ENCODE data around the gene GPBP1. TPM values are rescaled to one million over a fixed set of nuclear protein-coding genes. Genes with fewer than 3 reads are reported as not detected.

Gene GPBP1
- total and polyA plus RNA-seq, 9 of the 15 experiments (the other 6 are each of a cell fraction or from before 2014, with no cell fraction given): 31.0 to 109 (median 68.4) TPM

DNA sequence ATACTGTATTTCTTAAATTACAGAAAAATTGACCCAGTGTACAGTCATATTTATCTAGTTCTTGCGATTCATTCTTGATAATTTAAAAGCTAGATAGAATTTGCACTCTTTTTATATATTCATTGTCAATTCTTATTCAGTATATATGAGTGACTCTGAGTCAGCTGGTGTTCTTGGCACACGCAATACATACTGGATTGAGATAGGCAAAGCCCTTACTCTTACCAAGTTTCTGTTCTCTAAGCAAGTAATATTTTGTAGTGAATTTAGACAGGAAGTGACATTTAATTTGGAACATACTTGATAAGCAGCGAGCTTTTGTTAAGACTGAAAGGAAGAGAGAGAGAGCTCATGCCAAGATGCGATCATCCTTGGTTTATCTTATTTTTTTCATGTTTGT lies 57.7 kb downstream of the GPBP1 start:
- Histone ChIP-seq H3K4me3 (no peak overlapping the region), H3K36me3 (ENCODE audit: control insufficient read depth, insufficient read depth, low read length) (peaks cover 64% of the 10 kb centered on the region), H3K79me2 (ENCODE audit: control insufficient read depth, insufficient read depth, low read length) (peaks cover 40% of the 10 kb centered on the region), H3K27me3 (ENCODE audit: control insufficient read depth in 2 of 2, insufficient read depth in 2 of 2, low read length in 2 of 2) (no peaks in the 10 kb centered on the region), H3K27ac (ENCODE audit: extremely low read depth, low read depth, low read length) (no peak overlapping the region), H3K4me2 (ENCODE audit: insufficient read depth, low read length) (no peak overlapping the region), H3K9ac (ENCODE audit: insufficient read depth in 1 of 2, low read depth in 2 of 2, low read length in 2 of 2) (no peak overlapping the region), H3K9me1 (ENCODE audit: control insufficient read depth, insufficient read depth, low read length) (no peaks in the 10 kb centered on the region), H2AFZ (ENCODE audit: low read depth, low read length) (no peak overlapping the region), H3K4me1 (replicated peaks in 1 of 2; ENCODE audit: control insufficient read depth in 2 of 2, insufficient read depth in 2 of 2, low read length in 2 of 2) (no peaks in the 10 kb centered on the region), H3K9me3 (replicated peaks; ENCODE audit: control insufficient read depth, insufficient read depth, low read depth, low read length) (no peaks in the 10 kb centered on the region), H4K20me1 (replicated peaks; ENCODE audit: control insufficient read depth, insufficient read depth, low read length) (no peaks in the 10 kb centered on the region)
- intact Hi-C loops (cut with micrococcal nuclease) (no loop called here), in situ Hi-C loops (cut with MboI) (no loop called here)
- ChIA-PET CTCF (ENCODE audit: low intra/inter-chr PET ratio) (no interaction called here), POLR2A (no interaction called here)
- BruUV-seq (replicated peaks): no TSS peak
- no peak for DNase-seq (ENCODE audit: extremely low read depth in 1 of 4, low spot score in 3 of 4)
- no peak for FAIRE-seq
- no peak for ATAC-seq
- TF ChIP-seq, protein P1, sequence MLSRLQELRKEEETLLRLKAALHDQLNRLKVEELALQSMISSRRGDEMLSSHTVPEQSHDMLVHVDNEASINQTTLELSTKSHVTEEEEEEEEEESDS (CRISPR knock-in tag; IDR thresholded peaks at IDR 0.05): no peak
- TF ChIP-seq POLR2AphosphoS2 (IDR thresholded peaks at IDR 0.05; ENCODE audit: low read length): no peak
- no peak for TF ChIP-seq MAFF (IDR thresholded peaks at IDR 0.05; ENCODE audit: low read length)
- TF ChIP-seq, protein P2, sequence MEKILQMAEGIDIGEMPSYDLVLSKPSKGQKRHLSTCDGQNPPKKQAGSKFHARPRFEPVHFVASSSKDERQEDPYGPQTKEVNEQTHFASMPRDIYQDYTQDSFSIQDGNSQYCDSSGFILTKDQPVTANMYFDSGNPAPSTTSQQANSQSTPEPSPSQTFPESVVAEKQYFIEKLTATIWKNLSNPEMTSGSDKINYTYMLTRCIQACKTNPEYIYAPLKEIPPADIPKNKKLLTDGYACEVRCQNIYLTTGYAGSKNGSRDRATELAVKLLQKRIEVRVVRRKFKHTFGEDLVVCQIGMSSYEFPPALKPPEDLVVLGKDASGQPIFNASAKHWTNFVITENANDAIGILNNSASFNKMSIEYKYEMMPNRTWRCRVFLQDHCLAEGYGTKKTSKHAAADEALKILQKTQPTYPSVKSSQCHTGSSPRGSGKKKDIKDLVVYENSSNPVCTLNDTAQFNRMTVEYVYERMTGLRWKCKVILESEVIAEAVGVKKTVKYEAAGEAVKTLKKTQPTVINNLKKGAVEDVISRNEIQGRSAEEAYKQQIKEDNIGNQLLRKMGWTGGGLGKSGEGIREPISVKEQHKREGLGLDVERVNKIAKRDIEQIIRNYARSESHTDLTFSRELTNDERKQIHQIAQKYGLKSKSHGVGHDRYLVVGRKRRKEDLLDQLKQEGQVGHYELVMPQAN (IDR thresholded peaks at IDR 0.05; ENCODE audit: borderline replicate concordance): no peak
- no peak for TF ChIP-seq MAZ (CRISPR knock-in tag; conservative IDR thresholded peaks at IDR 0.05 in 1 of 2, IDR thresholded peaks at IDR 0.05 in 1 of 2)
- no peak for TF ChIP-seq PHF21A (IDR thresholded peaks at IDR 0.05; ENCODE audit: borderline replicate concordance, low read depth)
- no peak for TF ChIP-seq BRF1 (IDR thresholded peaks at IDR 0.05; ENCODE audit: borderline replicate concordance, extremely low read depth, insufficient read length)
- TF ChIP-seq CC2D1A (IDR thresholded peaks at IDR 0.05): no peak
- no peak for TF ChIP-seq KAT7 (CRISPR knock-in tag; IDR thresholded peaks at IDR 0.05; ENCODE audit: borderline replicate concordance)
- no peak for TF ChIP-seq ZNF282 (CRISPR knock-in tag; IDR thresholded peaks at IDR 0.05)
- TF ChIP-seq HDAC2 (IDR thresholded peaks at IDR 0.05): no peak
- no peak for TF ChIP-seq ZNF274 (IDR thresholded peaks at IDR 0.05; ENCODE audit: borderline replicate concordance, low read depth, low read length)
- TF ChIP-seq, protein P3, sequence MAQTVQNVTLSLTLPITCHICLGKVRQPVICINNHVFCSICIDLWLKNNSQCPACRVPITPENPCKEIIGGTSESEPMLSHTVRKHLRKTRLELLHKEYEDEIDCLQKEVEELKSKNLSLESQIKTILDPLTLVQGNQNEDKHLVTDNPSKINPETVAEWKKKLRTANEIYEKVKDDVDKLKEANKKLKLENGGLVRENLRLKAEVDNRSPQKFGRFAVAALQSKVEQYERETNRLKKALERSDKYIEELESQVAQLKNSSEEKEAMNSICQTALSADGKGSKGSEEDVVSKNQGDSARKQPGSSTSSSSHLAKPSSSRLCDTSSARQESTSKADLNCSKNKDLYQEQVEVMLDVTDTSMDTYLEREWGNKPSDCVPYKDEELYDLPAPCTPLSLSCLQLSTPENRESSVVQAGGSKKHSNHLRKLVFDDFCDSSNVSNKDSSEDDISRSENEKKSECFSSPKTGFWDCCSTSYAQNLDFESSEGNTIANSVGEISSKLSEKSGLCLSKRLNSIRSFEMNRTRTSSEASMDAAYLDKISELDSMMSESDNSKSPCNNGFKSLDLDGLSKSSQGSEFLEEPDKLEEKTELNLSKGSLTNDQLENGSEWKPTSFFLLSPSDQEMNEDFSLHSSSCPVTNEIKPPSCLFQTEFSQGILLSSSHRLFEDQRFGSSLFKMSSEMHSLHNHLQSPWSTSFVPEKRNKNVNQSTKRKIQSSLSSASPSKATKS (CRISPR knock-in tag; IDR thresholded peaks at IDR 0.05): no peak
- TF ChIP-seq MCM3 (IDR thresholded peaks at IDR 0.05): no peak
- 97% methylated on average over 4 of the region's 4 CpGs for WGBS (ENCODE audit: insufficient coverage, low coverage, missing lambda C conversion rate)
